Body of pancreas (tissue), 4 donors: ENCODE data around the gene OR52D1. TPM values are rescaled to one million over a fixed set of nuclear protein-coding genes. Genes with fewer than 3 reads are reported as not detected.

Experiments used
- ATAC-seq: fragments of 150-250 bp; one replicate; pipeline ENCODE4 v1.9.1; 2016
- DNase-seq, 4 donors: peaks; one replicate each; pipeline ENCODE4 v3.0.0-alpha.2; 2019
- H3K27ac ChIP-seq, 4 donors: fragments of 200-600 bp; sonication (generic); 1 replicate in 3 of 4; 2 replicates in 1 of 4; pipeline versions ENCODE4 v1.5.1 to v1.6.1; 2016 to 2019; ENCODE audit warnings: mild to moderate bottlenecking in 1 of 4, mixed read lengths in 1 of 4, moderate library complexity in 1 of 4
- H3K27me3 ChIP-seq, 2 donors: fragments of 200-600 bp; sonication (generic); one replicate each; pipeline ENCODE4 v1.6.0; 2016; ENCODE audit warnings: mild to moderate bottlenecking in 1 of 2
- H3K36me3 ChIP-seq, 2 donors: fragments of 200-600 bp; sonication (generic); replicated peaks in 1 of 2; 2 replicates each; pipeline ENCODE4 v1.5.1; 2016; ENCODE audit warnings: low read depth in 2 of 2; ENCODE audit not compliant: insufficient read depth in 1 of 2
- H3K4me1 ChIP-seq: fragments of 200-600 bp; sonication (generic); one replicate; pipeline ENCODE4 v1.6.0; 2016
- H3K4me3 ChIP-seq, 2 donors: fragments of 200-600 bp; sonication (generic); 1 replicate in 1 of 2; 2 replicates in 1 of 2; pipeline ENCODE4 v1.5.1; 2016 to 2019
- H3K9me3 ChIP-seq, 3 donors: fragments of 200-600 bp; sonication (generic); 1 replicate in 2 of 3; 2 replicates in 1 of 3; pipeline ENCODE4 v1.5.1; 2016
- POLR2A ChIP-seq, 3 donors: fragments of 450-650 bp; IDR thresholded peaks; one replicate each; pipeline ENCODE4 v1.6.1; 2016; ENCODE audit warnings: antibody characterized with exemption in 3 of 3, mild to moderate bottlenecking in 2 of 3
- WGBS, 2 donors: methylation state at CpG; one replicate each; pipeline ENCODE4 v1.1.5; 2017; 5-methylcytosine and 5-hydroxymethylcytosine counted together
- intact Hi-C: fragments of 100-400 bp; cut with DNase I; formaldehyde crosslinking; loops from one replicate; pipeline ENCODE4 v1.15.1; 2023
- total RNA-seq, 2 donors: library from RNA; depleted of rRNA; stranded (reverse); fragments of >200 nt; gene quantifications; one replicate each; pipeline ENCODE4 v1.1.0, GENCODE V29; 2016
- TF ChIP-seq, protein P1 (sequence below), 7 experiments: fragments of 450-650 bp in 4 of 7; fragments of 200-600 bp in 3 of 7; sonication (generic) in 3 of 7; IDR thresholded peaks; one replicate each; pipeline ENCODE4 v1.5.1; 2016 to 2019; ENCODE audit warnings: antibody characterized with exemption in 7 of 7

OR52D1 gene
- total RNA-seq, 2 donors from 2014 or later, result not detected

DNA sequence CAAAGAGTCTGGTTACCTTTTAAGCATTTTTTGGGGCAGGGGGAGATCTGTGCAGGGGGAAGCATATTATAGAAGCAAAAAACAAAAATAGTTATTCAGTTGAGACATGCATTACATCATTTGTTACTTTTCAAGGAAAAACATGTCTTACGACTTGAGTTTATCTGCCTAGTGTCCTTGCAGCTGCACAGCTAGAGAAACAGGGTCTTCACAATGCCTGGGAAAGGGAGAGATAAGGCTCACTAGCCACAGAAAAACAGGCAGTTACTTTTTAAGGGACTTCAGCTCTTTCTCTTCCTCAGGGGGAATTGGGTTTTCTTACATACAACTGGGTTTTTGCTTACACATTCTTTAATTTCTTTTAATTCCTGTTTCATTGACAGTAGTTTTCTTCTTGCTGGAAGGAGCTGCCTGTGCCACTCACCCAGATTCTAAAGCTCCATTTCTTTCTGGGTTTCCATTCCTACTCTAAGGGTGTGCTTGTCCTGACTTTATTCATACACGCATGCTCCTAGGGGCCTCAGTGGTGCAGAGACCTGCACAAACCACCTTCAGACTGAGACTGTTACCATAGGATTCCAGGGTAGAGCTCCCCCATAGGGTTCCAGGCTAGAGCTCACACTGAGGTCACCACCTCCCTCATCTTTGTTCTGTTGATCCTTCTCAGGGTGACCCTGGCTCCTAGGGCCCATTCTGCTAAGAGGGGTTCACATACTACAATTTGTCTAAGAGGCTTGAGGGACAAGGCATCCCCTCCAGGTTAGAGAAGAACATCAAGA is 42.8 kb downstream of the OR52D1 start:
- intact Hi-C loops, result no loop called here
- no peak for ATAC-seq
- no peaks in the 10 kb centered on the region for H3K9me3 ChIP-seq
- no peaks in the 10 kb centered on the region for H3K4me1 ChIP-seq
- no peak for DNase-seq
- 55 to 74% methylated on average over 2 of the region's 2 CpGs for WGBS, 2 donors
- H3K27ac ChIP-seq, result no peak overlapping the region
- TF ChIP-seq, protein P1, sequence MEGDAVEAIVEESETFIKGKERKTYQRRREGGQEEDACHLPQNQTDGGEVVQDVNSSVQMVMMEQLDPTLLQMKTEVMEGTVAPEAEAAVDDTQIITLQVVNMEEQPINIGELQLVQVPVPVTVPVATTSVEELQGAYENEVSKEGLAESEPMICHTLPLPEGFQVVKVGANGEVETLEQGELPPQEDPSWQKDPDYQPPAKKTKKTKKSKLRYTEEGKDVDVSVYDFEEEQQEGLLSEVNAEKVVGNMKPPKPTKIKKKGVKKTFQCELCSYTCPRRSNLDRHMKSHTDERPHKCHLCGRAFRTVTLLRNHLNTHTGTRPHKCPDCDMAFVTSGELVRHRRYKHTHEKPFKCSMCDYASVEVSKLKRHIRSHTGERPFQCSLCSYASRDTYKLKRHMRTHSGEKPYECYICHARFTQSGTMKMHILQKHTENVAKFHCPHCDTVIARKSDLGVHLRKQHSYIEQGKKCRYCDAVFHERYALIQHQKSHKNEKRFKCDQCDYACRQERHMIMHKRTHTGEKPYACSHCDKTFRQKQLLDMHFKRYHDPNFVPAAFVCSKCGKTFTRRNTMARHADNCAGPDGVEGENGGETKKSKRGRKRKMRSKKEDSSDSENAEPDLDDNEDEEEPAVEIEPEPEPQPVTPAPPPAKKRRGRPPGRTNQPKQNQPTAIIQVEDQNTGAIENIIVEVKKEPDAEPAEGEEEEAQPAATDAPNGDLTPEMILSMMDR (IDR thresholded peaks at IDR 0.05), result no peak
- no peak for TF ChIP-seq POLR2A (IDR thresholded peaks at IDR 0.05)
- no peaks in the 10 kb centered on the region for H3K36me3 ChIP-seq
- H3K4me3 ChIP-seq, result no peak overlapping the region
- H3K27me3 ChIP-seq, result no peaks in the 10 kb centered on the region

DNA sequence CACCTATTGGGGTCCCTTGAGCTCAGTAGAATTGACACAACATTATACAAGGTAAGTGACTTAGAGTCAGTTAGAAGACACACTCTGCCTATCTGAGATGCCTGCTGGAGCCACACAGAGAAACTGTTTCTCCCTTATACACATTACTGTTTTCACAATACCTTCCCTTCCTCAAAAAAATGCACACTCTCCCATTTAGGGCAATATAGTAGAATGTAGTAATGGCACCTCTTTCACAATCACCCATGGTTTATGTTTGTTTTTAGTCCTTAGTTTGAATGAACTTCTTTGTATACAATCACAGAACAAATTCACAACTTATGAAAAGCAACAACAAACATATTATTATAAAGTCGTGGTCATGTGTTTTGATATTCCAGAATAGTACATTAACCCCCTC is 45.6 kb downstream of the OR52D1 start:
- no peak for DNase-seq
- no peaks in the 10 kb centered on the region for H3K36me3 ChIP-seq

GRCh38 chr11:5536482-5536881 is 48.0 kb downstream of the OR52D1 start:
- H3K4me3 ChIP-seq, result no peak overlapping the region
- H3K4me1 ChIP-seq, result no peaks in the 10 kb centered on the region
- DNase-seq, result no peak
- H3K27me3 ChIP-seq, result no peaks in the 10 kb centered on the region
- no peaks in the 10 kb centered on the region for H3K36me3 ChIP-seq
- intact Hi-C loops, result no loop called here
- TF ChIP-seq POLR2A (IDR thresholded peaks at IDR 0.05), result no peak
- TF ChIP-seq, protein P1 (IDR thresholded peaks at IDR 0.05), result no peak
- H3K27ac ChIP-seq, result no peak overlapping the region
- ATAC-seq, result no peak
- H3K9me3 ChIP-seq, result no peaks in the 10 kb centered on the region

More for the DNA sequence above, 45.6 kb downstream of the OR52D1 start:
- intact Hi-C loops, result no loop called here
- Histone ChIP-seq H3K27me3 (no peaks in the 10 kb centered on the region), H3K4me1 (no peaks in the 10 kb centered on the region), H3K4me3 (no peak overlapping the region), H3K27ac (no peak overlapping the region), H3K9me3 (no peaks in the 10 kb centered on the region)
- ATAC-seq, result no peak
- TF ChIP-seq POLR2A (IDR thresholded peaks at IDR 0.05), result no peak
- whole genome bisulfite sequencing, 2 donors, result 63 to 64% methylated on average over 1 of the region's 1 CpG

Other genes starting within 250 kb of the OR52D1 start
- not detected for gene HBG1, start 238.8 kb upstream of the OR52D1 start, total RNA-seq
- gene HBG2, start 233.9 kb upstream of the OR52D1 start, total RNA-seq, result not detected
- not detected for gene HBE1, start 218.7 kb upstream of the OR52D1 start, total RNA-seq
- gene OR51B4, start 186.7 kb upstream of the OR52D1 start, total RNA-seq, result under 1 TPM; 0.52 to 0.66 TPM
- under 1 TPM in 1 of 2 donors, not detected in 1; 0.78 TPM for gene OR51B2, start 164.4 kb upstream of the OR52D1 start, total RNA-seq
- gene OR51B5, start 145.2 kb upstream of the OR52D1 start, total RNA-seq, result not detected
- gene OR51B6, start 137.2 kb upstream of the OR52D1 start, total RNA-seq, result not detected
- not detected for gene OR51M1, start 104.9 kb upstream of the OR52D1 start, total RNA-seq
- not detected for gene OR51Q1, start 66.6 kb upstream of the OR52D1 start, total RNA-seq
- gene OR51I1, start 47.2 kb upstream of the OR52D1 start, total RNA-seq, result not detected
- not detected for gene OR51I2, start 39.4 kb upstream of the OR52D1 start, total RNA-seq
- gene UBQLN3, start 21.3 kb downstream of the OR52D1 start, total RNA-seq, result 1 to 10 TPM in 1 of 2 donors, not detected in 1; 1.3 TPM
- gene UBQLNL, start 28.0 kb downstream of the OR52D1 start, total RNA-seq, result 1 to 10 TPM in 1 of 2 donors, under 1 TPM in 1; 0.52 to 4.3 TPM
- gene OR52H1, start 59.9 kb downstream of the OR52D1 start, total RNA-seq, result 1 to 10 TPM in 1 of 2 donors, under 1 TPM in 1; 0.78 to 5.9 TPM
- not detected for gene OR52B6, start 92.2 kb downstream of the OR52D1 start, total RNA-seq
- 1 to 10 TPM; 2.1 to 2.6 TPM for gene TRIM6, start 108.0 kb downstream of the OR52D1 start, total RNA-seq
- gene TRIM34, start 136.3 kb downstream of the OR52D1 start, total RNA-seq, result 1 to 10 TPM; 2.9 to 4.6 TPM
- 10 to 100 TPM; 18.7 to 25.1 TPM for gene TRIM5, start 196.4 kb downstream of the OR52D1 start, total RNA-seq
- gene TRIM22, start 201.1 kb downstream of the OR52D1 start, total RNA-seq, result 10 to 100 TPM; 18.9 to 20.4 TPM
- not detected for gene OR56B1, start 247.8 kb downstream of the OR52D1 start, total RNA-seq